ENCODE data around the gene MSI2. TPM values are rescaled to one million over a fixed set of nuclear protein-coding genes. Genes with fewer than 3 reads are reported as not detected.
"Not testable (repeated sequence)": the region's sequence is repeated elsewhere in the genome, so short reads cannot be mapped to it uniquely, and the experiment has no call there.

MSI2 gene
- total RNA-seq, 2 experiments from 2014 or later = 59.6 to 61.7 TPM

DNA sequence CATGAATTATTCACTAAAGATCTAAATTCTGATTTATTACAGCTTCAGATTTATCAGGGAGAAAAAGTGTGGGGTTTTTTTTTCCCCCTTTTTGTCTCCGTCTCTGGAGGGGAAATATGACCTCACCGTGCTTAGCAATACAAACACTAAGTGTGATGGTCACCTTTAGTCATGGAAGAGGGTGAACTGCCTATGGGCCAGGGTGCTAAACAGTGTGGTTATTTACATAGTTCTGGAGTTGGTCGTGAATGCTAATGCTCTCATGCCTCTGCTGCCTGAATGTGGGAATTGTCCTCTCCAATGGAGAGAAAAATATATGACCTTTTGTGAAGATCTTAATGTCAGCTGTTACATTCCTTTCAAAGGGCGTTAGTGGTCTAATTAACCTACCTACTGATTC, 44.8 kb upstream of the MSI2 start:
- Mint-ChIP-seq H3K36me3 (ENCODE audit: low read depth) (no peaks in the 10 kb centered on the region), H3K4me3 (no peak overlapping the region), H3K9me3 (peaks cover 2% of the 10 kb centered on the region), H3K27ac (no peak overlapping the region), H3K4me1 (ENCODE audit: low read depth) (no peaks in the 10 kb centered on the region), H3K27me3 (peaks cover 4% of the 10 kb centered on the region)
- intact Hi-C loops (cut with micrococcal nuclease) = no loop called here
- TF ChIP-seq, protein P1, sequence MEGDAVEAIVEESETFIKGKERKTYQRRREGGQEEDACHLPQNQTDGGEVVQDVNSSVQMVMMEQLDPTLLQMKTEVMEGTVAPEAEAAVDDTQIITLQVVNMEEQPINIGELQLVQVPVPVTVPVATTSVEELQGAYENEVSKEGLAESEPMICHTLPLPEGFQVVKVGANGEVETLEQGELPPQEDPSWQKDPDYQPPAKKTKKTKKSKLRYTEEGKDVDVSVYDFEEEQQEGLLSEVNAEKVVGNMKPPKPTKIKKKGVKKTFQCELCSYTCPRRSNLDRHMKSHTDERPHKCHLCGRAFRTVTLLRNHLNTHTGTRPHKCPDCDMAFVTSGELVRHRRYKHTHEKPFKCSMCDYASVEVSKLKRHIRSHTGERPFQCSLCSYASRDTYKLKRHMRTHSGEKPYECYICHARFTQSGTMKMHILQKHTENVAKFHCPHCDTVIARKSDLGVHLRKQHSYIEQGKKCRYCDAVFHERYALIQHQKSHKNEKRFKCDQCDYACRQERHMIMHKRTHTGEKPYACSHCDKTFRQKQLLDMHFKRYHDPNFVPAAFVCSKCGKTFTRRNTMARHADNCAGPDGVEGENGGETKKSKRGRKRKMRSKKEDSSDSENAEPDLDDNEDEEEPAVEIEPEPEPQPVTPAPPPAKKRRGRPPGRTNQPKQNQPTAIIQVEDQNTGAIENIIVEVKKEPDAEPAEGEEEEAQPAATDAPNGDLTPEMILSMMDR (IDR thresholded peaks at IDR 0.05) = no peak
- POLR2A ChIA-PET = no interaction called here
- CTCF ChIA-PET = interaction anchor here (1.1 to 1.2 kb wide), 2 partner anchors 31 to 32 kb away, joined by 3 read pairs; no protein-coding TSS in a partner anchor
- ATAC-seq = no peak
- DNase-seq = no peak

DNA sequence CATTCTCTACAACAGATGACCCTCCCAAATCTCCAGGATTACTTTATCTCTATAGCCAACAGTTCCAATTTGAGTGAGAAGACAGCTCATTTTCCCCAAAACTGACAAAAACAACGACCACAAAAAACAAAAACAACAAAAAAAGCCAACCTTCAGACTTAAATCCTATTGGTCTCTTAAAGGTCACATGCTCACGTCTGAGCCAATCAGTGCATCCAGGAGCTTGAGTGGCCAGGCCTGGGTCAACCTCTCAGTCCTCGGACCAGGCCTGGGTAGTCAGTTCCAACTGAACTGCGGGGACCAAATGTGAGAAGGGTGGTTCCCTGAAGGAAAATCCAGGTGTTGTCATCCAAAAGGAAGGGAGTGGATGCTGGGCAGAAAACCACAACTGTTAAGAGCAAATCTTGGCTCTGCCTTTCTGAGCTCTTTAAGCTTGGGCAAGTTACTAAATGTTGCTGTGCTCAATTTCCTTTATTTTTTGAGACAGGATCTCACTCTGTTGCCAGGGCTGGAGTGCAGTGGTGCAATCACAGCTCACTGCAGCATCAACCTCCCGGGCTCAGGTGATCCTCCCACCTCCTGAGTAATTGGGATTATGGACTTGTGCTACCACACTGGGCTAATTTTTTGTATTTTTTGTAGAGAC, 43.0 kb upstream of the MSI2 start:
- H3K9me3 Mint-ChIP-seq = no peaks in the 10 kb centered on the region

DNA sequence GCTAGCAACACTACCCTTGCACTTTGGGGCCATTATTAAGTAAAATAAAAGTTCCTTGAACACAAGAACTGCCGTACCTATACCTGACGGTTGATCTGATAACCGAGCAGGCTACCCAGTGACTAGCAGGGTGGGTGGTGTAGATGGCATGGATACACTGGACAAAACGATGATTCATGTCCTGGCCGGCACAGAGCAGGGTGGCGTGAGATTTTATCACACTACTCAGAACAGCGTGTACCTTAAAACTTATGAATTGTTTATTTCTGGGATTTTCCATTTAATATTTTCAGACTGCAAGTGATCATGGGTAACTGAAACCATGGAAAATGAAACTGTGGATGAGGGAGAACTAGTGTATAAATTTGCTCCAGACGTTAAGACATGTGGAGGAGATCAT, 41.0 kb upstream of the MSI2 start:
- no peaks in the 10 kb centered on the region for H3K4me1 Mint-ChIP-seq (ENCODE audit: low read depth)

More for the DNA sequence above, 43.0 kb upstream of the MSI2 start:
- Mint-ChIP-seq H3K4me1 (ENCODE audit: low read depth) (no peaks in the 10 kb centered on the region), H3K27ac (no peak overlapping the region), H3K27me3 (peaks cover 6% of the 10 kb centered on the region), H3K4me3 (no peak overlapping the region), H3K36me3 (ENCODE audit: low read depth) (no peaks in the 10 kb centered on the region)
- POLR2A ChIA-PET = no interaction called here
- intact Hi-C loops (cut with micrococcal nuclease) = no loop called here
- CTCF ChIA-PET = no interaction called here
- TF ChIP-seq, protein P1 (IDR thresholded peaks at IDR 0.05) = no peak
- DNase-seq = no peak
- no peak for ATAC-seq

DNA sequence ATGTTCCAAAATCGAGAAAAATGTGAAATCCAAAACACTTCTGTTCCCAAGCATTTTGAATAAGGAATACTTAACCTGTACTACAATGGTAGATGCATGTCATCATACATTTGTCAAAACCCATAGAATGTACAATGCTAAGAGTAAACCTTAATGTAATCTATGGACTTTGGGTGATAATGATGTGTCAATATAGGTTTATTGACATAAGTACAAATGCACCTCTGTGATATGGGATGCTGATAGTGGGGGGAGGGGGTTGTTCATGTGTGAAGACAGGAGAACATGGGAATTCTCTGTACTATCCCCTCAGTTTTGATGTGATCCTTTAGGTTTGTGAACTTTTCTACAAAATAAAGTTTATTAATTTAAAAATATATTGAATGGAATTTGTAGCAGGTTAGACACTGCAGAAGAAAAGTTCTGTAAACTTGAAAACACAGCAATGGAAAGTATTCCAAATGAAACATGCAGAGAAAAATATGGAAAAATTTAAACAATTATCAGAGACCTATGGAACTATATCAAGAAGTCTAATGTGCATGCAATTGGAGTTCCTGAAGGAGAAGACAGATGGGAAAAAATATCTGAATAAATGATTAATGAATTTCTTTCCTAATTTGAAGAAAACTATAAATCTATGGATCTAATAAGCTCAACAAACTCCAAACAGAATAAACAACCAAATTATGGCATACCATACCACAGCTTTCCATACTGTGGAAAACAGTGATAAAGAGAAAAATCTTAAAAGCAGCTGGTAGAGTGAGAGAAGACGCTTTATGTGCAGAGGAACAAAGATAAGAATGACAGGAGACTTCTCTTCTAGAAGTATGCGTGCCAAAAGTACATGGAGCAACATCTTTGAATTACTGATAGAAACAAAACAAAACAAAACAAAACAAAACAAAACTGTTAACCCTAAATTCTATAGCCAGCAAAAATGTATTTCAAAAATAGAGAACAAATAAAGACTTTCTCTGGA, 34.7 kb upstream of the MSI2 start:
- Mint-ChIP-seq H3K27ac (no peak overlapping the region), H3K36me3 (ENCODE audit: low read depth) (no peaks in the 10 kb centered on the region), H3K4me1 (ENCODE audit: low read depth) (no peaks in the 10 kb centered on the region), H3K9me3 (peaks cover 12% of the 10 kb centered on the region), H3K4me3 (no peak overlapping the region), H3K27me3 (peaks cover 4% of the 10 kb centered on the region)
- TF ChIP-seq, protein P1 (IDR thresholded peaks at IDR 0.05) = no peak
- no peak for DNase-seq
- intact Hi-C loops (cut with micrococcal nuclease) = no loop called here
- no peak for ATAC-seq
- POLR2A ChIA-PET = no interaction called here
- CTCF ChIA-PET = no interaction called here

More for the DNA sequence above, 41.0 kb upstream of the MSI2 start:
- no peaks in the 10 kb centered on the region for H3K36me3 Mint-ChIP-seq (ENCODE audit: low read depth)
- no peak overlapping the region for H3K4me3 Mint-ChIP-seq
- TF ChIP-seq, protein P1 (IDR thresholded peaks at IDR 0.05) = no peak
- H3K9me3 Mint-ChIP-seq = no peaks in the 10 kb centered on the region
- ChIA-PET CTCF (no interaction called here), POLR2A (no interaction called here)
- peaks cover 6% of the 10 kb centered on the region for H3K27me3 Mint-ChIP-seq
- intact Hi-C loops (cut with micrococcal nuclease) = no loop called here
- ATAC-seq (no peak), DNase-seq (no peak)
- no peak overlapping the region for H3K27ac Mint-ChIP-seq

DNA sequence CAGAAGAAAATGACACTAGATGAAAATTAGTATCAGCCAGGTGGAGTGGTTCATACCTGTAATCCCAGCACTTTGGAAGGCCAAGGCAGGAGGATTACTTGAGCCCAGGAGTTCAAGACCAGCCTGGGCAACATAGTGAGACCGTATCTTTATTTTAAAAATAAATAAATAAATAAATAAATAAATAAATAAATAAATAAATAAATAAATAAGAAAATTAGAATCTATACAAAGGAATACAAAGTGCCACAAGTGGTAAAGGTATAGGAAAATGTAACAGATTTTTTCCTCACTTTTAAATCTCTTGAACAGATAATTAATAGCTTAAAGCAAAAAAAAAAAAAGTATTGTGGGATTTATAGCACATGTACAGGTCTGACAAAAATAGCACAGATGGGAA, 33.9 kb upstream of the MSI2 start:
- intact Hi-C loops (cut with micrococcal nuclease); H3K36me3 Mint-ChIP-seq (ENCODE audit: low read depth); H3K4me1 Mint-ChIP-seq (ENCODE audit: low read depth); CTCF ChIA-PET; ATAC-seq; DNase-seq; H3K4me3 Mint-ChIP-seq; H3K27me3 Mint-ChIP-seq; POLR2A ChIA-PET; H3K27ac Mint-ChIP-seq: not testable (repeated sequence)
- H3K9me3 Mint-ChIP-seq = peaks cover 12% of the 10 kb centered on the region

Measured in activated CD8-positive, alpha-beta T cell treated with anti-CD3 and anti-CD28 coated beads for 36 hours (primary cell).